GM18519 (cell line): ENCODE data around the gene HDAC7.

Experiments
- ATAC-seq: cut with Tn5 transposase; IDR thresholded peaks from one replicate; pipeline ENCODE4 v1.9.1; 2021; ENCODE audit warnings: mild to moderate bottlenecking, moderate library complexity; ENCODE audit not compliant: unreplicated experiment, low FRiP score

The HDAC7 gene

GRCh38 chr12:47819896-47820630 is at the start of gene HDAC7:
Gene HDAC7, minus strand, starts transcription at chr12:47819903. Its CDS starts 118 bp downstream, at chr12:47819785.
- ATAC-seq = no peak

- ATAC-seq = no peak
These were observed 48.9 kb upstream of the HDAC7 start for GRCh38 chr12:47868552-47869031.

GRCh38 chr12:47868041-47868440 is 48.3 kb upstream of the HDAC7 start:
- ATAC-seq = no peak

- no peak for ATAC-seq
These were observed 47.8 kb upstream of the HDAC7 start for GRCh38 chr12:47867495-47867941.

- ATAC-seq = no peak
These were observed 45.0 kb upstream of the HDAC7 start for GRCh38 chr12:47864646-47865235.

- ATAC-seq = no peak
These were observed 44.3 kb upstream of the HDAC7 start for GRCh38 chr12:47863985-47864384.

- ATAC-seq = no peak
These were observed 43.8 kb upstream of the HDAC7 start for GRCh38 chr12:47863467-47863866.

- no peak for ATAC-seq
These were observed 43.2 kb upstream of the HDAC7 start for GRCh38 chr12:47862881-47863280.

- no peak for ATAC-seq
These were observed 42.6 kb upstream of the HDAC7 start for GRCh38 chr12:47862167-47862750.

- no peak for ATAC-seq
These were observed 41.2 kb upstream of the HDAC7 start for GRCh38 chr12:47860873-47861272.

- no peak for ATAC-seq
These were observed 40.7 kb upstream of the HDAC7 start for GRCh38 chr12:47860279-47860841.

GRCh38 chr12:47858511-47859266 is 39.0 kb upstream of the HDAC7 start:
- ATAC-seq = no peak

- ATAC-seq = no peak
These were observed 37.2 kb upstream of the HDAC7 start for GRCh38 chr12:47856721-47857575.

- ATAC-seq = no peak
These were observed 36.4 kb upstream of the HDAC7 start for GRCh38 chr12:47856094-47856493.

- ATAC-seq = no peak
These were observed 35.8 kb upstream of the HDAC7 start for GRCh38 chr12:47855502-47855901.

GRCh38 chr12:47854531-47854930 is 34.8 kb upstream of the HDAC7 start:
- no peak for ATAC-seq

- no peak for ATAC-seq
These were observed 32.4 kb upstream of the HDAC7 start for GRCh38 chr12:47852096-47852571.

- no peak for ATAC-seq
These were observed 31.7 kb upstream of the HDAC7 start for GRCh38 chr12:47851303-47851952.
